Raji (cell line): Measurements from ENCODE around the gene TBC1D16.

Experiments used
- POLR2A ChIP-seq: IDR thresholded peaks from 2 replicates; pipeline ENCODE4 v1.6.1; 2011; ENCODE audit warnings: low read depth, low read length, control low read depth; ENCODE audit not compliant: insufficient read depth

Gene TBC1D16, protein sequence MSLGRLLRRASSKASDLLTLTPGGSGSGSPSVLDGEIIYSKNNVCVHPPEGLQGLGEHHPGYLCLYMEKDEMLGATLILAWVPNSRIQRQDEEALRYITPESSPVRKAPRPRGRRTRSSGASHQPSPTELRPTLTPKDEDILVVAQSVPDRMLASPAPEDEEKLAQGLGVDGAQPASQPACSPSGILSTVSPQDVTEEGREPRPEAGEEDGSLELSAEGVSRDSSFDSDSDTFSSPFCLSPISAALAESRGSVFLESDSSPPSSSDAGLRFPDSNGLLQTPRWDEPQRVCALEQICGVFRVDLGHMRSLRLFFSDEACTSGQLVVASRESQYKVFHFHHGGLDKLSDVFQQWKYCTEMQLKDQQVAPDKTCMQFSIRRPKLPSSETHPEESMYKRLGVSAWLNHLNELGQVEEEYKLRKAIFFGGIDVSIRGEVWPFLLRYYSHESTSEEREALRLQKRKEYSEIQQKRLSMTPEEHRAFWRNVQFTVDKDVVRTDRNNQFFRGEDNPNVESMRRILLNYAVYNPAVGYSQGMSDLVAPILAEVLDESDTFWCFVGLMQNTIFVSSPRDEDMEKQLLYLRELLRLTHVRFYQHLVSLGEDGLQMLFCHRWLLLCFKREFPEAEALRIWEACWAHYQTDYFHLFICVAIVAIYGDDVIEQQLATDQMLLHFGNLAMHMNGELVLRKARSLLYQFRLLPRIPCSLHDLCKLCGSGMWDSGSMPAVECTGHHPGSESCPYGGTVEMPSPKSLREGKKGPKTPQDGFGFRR

DNA sequence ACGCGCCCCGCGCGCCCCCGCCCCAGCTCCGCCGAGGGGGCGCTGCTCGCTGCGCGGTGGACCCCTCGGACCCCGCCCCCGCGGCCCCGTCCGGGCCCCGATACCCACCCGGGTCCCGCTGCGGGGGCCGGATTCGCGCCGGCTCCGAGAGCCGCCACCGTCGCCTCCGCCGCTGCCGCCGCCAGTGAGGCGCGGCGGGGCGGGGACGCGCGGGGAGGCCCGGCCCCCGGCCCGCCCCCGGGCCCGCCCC, at the start of gene TBC1D16:
TBC1D16 (minus strand) TSS at position 186 of the 250 bp plus-strand sequence. CDS start 22,325 bp downstream, outside the sequence.
- TF ChIP-seq POLR2A, result no peak

DNA sequence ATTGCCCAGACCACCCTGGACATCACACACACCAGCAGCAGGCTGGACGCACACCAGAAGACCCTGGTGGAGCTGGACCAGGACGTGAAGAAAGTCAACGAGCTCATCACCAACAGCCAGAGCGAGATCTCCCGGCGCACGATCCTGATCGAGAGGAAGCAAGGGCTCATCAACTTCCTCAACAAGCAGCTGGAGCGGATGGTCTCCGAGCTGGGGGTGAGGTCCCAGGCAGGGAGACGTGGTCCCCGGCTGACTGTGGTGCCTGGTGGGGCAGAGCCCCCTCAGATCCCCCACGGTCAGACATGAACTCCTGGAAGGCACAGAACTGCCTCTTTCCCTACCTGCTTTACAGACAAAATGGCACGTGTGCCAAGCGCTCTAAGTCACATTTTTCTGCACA, 49.1 kb upstream of the TBC1D16 start:
- TF ChIP-seq POLR2A, result no peak

DNA sequence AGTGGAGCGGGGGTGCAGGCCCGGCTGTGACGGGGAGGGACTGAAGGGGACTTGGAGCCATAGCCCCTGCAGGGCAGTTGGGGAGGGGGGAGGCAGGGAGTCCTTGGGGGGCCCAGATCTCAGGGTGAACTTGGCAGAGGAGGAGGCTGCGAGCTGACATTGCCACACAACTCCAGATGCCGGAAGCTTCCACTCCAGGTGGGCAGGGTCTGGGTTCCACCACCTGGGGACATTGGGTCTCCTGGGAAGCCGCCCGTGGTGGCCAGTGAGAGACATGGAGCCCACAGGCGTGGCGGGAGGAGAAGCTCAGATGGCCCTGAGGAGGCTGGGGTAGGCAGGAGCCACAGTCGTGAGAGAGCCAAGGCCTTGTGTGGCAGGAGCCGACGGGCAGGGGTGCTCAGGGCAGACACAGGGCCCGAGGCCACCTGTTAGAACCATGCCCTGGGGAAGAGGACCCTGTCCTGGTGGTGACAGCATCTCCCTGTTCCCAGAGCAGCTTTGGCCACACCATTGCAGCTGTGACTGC, 47.5 kb upstream of the TBC1D16 start:
- TF ChIP-seq POLR2A, result no peak

DNA sequence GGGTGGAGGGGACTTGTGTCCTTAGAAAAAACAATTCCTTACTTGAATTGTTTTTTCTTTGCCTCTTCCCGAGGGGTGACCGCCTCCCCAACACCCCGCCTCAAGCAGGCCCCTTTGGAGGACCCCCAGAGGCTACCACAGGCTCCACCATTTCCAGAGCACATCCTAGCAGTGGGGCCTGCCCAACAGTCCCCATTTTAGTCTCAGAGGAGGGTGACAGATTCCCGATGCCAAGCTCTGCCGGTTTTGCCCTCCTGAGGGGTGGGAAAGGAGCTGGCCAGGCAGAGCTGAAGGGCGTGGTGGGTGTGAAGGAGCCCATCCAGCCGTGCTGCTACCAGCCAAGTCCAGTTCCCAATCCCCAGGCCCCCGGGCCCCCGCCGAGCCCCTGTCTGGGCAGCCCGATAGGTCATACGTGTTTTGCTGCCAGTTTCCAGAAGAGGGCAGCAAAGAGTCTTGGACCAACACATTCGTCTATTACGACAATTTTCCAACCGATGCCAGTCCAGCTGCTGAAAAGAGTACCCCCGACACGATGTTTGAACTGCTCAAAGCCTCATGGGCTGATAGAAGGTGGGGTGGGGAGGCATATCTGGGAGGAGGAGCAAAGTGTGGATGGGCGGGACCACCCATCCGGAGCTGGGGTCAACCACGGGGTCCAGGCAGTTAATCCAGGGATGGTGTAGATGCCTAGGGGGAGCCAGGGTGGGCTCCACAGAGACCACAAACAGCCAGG, 46.9 kb upstream of the TBC1D16 start:
- TF ChIP-seq POLR2A, result no peak

DNA sequence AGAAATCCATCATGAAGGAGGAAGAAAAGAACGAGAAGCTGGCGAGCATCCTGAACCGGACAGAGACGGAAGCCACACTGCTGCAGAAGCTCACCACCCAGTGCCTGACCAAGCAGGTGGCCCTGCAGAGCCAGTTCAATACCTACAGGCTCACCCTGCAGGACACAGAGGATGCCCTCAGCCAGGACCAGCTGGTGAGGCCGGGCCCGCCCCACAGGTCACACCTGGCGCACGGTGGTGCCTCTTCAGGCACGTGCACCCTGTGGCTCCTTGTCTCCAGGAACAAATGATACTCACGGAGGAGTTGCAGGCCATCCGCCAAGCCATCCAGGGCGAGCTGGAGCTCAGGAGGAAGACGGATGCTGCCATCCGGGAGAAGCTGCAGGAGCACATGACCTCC, 45.9 kb upstream of the TBC1D16 start:
- TF ChIP-seq POLR2A, result no peak

DNA sequence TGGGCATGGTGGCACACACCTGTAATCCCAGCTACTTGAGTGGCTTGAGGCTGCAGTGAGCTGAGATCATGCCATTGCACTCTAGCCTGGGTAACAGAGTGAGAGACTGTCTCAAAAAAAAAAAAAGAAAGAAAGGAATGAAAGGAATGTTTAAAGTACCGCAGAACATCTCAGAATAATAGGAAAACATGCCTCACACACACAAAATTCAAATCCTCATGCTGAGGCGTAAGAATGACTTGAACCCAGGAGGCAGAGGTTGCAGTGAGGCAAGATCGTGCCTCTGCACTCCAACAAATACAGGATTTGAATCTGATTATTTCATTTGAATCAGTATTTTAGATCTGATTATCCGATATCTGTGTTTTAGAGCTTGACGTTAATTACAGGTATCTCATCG, 44.4 kb upstream of the TBC1D16 start:
- TF ChIP-seq POLR2A, result no peak

DNA sequence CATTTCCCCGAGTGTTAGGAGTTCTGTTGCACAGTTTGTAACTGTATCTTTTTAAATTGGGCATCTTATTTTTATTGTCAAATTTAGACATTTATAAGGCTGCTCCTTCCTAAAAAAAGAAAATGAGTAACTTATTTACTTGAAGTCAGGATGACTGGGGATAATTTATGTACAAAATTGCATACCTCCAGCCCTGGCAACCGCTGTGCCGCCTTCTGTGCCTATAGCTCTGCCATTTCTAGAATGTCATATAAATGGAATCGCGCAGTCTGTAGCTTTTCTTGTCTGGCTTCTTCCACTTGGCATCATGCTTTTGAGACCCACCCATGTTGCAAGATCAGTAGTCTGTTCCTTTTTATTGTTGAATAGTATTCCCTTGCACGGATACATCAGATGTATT, 36.7 kb upstream of the TBC1D16 start:
- TF ChIP-seq POLR2A, result no peak

DNA sequence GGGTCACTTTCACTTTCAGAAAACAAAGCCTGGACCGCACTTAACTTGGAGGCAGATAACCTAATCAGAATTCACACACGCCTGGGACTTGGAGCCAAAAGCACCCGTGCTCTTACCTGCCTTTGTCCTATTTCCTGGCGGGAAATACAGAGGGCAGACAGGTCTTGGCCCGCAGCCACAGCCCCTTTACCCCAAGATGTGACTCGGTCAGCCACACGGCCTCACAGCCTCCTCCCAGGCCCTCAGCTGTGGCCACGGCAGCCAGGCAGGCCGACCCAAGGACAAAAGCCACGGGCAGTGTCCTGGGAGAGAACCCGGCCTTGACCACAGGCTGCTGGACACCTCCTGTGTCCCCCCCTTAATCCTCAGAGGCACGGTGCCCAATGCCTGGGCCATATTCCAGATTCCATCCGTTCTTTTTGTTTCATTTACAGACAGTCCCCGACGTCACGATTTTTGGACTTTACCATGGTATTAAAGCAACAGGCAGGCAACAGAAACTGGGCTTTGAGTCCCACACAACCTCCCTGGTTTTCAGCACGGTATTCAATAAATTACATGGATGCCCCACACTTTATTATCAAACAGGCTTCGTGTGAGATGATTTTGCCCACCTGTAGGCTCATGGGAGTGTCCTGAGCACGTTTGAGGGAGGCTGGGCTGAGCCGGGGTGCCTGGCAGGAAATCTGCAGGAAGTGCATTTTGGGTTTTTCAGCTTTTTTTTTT, 35.6 kb upstream of the TBC1D16 start:
- no peak for TF ChIP-seq POLR2A

DNA sequence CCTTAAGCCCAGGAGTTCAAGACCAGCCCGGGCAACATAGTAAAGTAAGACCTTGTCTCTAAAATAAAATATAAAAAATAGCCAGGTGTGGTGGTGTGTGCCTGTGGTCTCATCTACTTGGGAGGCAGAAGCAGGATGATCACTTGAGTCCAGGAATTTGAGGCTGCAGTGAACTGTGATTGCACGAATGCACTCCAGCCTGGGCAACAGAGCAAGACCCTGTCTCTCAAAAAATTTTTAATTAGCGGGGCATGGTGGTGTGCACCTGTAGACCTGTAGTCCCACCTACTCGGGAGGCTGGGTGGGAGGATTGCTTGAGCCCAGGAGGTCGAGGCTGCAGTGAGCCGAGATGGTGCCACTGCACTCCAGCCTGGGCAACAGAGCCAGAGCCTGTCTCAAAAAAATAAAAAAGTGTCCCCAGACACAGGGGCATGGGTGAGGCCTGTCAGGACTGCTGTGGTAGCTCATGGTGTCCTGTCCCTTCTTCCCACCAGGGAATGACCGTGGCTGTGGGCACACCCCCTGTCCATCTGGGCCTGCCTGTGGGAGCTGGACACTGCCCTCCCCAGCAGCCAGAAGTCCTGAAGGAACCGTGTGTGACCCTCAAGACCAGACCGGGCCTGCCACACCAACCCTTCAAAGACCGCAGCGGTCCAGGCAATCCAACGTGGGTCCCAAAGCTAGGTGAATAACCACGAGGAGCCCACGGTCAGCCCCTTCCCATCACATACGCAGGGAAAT, 34.9 kb upstream of the TBC1D16 start:
- no peak for TF ChIP-seq POLR2A

DNA sequence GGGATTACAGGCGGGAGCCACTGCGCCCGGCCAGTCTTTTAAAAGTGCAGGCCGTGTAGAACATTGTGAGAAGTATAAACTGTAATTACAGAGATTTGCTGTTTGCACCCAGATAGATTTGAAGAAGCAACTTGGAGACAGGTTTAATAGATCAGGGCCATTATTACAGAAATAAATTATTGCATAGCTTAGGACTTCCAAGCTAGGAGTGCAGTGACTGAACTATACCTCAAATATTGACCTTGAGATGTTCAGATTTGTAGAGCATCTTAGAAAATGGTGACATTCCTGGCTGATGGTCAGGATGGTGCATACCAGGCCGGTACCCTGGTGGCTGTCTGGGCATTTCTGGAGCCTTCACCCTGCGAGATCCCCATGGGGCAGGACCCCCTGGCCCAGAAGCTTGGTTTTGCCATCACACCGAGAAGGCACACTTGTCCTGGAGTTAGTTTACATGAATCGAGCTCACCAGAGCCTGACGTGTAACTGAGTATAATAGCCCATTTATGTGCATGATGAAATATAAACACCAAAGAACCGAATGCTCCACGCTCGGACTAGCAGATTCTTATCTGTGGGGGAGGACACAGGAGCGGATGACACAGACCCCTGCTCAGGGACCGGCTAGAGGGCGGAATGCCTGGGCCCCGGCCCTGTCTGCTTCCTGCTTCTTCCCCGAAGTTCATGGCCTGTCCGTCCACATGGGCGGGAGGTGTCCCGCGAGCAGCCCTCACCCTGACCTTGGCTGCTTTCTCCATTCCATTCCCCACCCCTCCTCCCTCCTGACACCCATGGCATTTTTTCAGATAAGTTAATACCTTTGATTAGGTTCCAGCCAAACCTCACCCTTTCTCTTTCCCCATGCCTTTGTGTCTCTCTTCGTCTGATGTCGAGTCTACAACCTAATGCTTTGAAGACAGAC, 32.9 kb upstream of the TBC1D16 start:
- TF ChIP-seq POLR2A, result no peak

DNA sequence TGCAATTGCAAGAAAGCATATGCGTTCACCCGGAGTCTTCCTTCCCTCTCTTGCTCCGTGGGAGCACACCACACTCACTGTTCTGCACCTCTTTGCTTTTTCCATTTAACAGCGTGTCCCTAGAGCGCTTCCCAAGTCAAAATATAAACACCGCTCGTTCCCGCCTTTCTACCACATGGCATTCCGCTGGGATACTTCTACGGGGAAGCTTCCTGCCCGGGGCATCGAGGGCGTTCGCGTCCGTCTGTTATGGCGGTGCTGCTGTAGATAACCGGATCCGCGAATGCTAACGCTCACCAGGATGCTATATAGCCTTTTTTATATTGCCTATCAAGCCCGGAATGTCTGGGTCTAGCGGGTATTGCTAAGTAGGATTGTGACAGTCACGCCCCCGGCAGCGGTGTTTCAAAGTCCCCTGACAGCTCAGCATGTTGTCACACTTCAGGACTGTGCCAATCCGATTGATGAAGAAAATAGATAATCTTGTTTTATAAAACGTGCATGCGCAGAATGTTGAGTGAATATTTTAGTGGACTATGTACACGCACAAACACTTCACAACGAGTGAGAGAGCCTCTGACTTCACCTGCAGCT, 31.8 kb upstream of the TBC1D16 start:
- TF ChIP-seq POLR2A, result no peak

DNA sequence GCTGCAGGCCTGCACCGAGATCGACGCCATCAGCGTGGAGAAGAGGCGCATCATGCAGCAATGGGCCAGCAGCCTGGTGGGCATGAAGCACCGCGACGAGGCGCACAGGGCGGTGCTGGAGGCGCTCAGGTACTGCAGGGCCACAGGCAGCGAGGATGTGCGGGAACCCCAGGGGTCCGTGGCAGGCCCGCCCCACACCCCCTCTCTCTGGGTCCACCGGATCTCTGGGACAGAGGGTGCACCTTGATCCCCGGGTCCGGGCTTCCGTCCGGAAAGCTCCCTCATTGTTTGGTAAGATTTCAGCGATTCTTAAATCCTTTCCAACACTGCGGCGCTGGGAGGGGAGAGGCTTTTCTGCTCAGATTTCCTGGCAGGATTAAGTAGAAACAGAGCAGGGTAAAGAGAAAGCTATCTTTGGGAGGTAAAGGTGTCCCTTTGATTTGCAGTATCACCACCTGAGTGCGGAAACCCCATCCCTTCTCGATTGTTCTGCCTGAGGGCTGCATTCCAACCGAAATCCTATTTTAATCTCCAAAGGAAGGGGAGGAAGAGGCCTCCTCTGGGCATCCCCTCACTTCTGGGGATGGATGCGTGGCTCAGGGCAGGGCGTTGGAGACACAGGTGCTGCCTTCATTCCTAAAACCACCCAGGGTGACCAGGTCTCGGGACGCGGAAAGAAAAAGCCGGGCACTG, 30.0 kb upstream of the TBC1D16 start:
- no peak for TF ChIP-seq POLR2A
